OCI-LY7 (cell line): ENCODE data around the gene PRRG3. TPM values are rescaled to one million over a fixed set of nuclear protein-coding genes. Genes with fewer than 3 reads are reported as not detected.

Source experiments
- BruUV-seq: library from RNA; stranded (reverse); fragments of 400-500 nt; replicated peaks from 2 replicates; lab custom pipeline; 2021; lab: Mats Ljungman, UMichigan
- CTCF ChIA-PET: fragments of 300-600 bp; sonication (Branson Sonifier 250); formaldehyde crosslinking; loops from one replicate; lab custom pipeline; 2022; ENCODE audit warnings: antibody characterized with exemption; ENCODE audit not compliant: unreplicated experiment; lab: Charles Lee
- POLR2A ChIA-PET: fragments of 300-600 bp; sonication (Branson Sonifier 250); formaldehyde crosslinking; loops from one replicate; lab custom pipeline; 2022; ENCODE audit warnings: antibody characterized with exemption; lab: Charles Lee
- DNase-seq: peaks from one replicate; pipeline ENCODE4 v3.0.0-alpha.2; 2015; ENCODE audit warnings: low spot score
- H2AFZ ChIP-seq: fragments of 200-600 bp; sonication (generic), shearing (Covaris generic); 2 replicates; pipeline ENCODE4 v1.6.1; 2014; ENCODE audit warnings: mild to moderate bottlenecking, antibody characterized with exemption, low read length, moderate library complexity
- H3K27ac ChIP-seq: fragments of 200-600 bp; sonication (generic); 2 replicates; pipeline ENCODE4 v1.5.1; 2014; ENCODE audit warnings: mixed run types, low read depth, mild to moderate bottlenecking, moderate library complexity, low read length, inconsistent platforms; ENCODE audit not compliant: poor library complexity, severe bottlenecking
- H3K36me3 ChIP-seq: fragments of 200-600 bp; sonication (generic); 2 replicates; pipeline ENCODE4 v1.6.1; 2014; ENCODE audit warnings: mild to moderate bottlenecking, antibody characterized with exemption, low read length, moderate library complexity, mixed read lengths; ENCODE audit not compliant: insufficient read depth
- H3K4me1 ChIP-seq: fragments of 200-600 bp; sonication (generic); 2 replicates; pipeline ENCODE4 v1.5.1; 2014; ENCODE audit warnings: mild to moderate bottlenecking, low read length; ENCODE audit not compliant: insufficient read depth, poor library complexity, severe bottlenecking
- H3K4me2 ChIP-seq: fragments of 200-600 bp; sonication (generic); 2 replicates; pipeline ENCODE4 v1.6.1; 2014; ENCODE audit warnings: mild to moderate bottlenecking, low read length
- H3K4me3 ChIP-seq: fragments of 200-600 bp; sonication (generic); 2 replicates; pipeline ENCODE4 v1.5.1; 2014; ENCODE audit warnings: mild to moderate bottlenecking, low read depth, low read length; ENCODE audit not compliant: poor library complexity, severe bottlenecking
- H3K79me2 ChIP-seq: fragments of 200-600 bp; sonication (generic); 2 replicates; pipeline ENCODE4 v1.6.1; 2016; ENCODE audit warnings: low read depth, mild to moderate bottlenecking, low read length, moderate library complexity, mixed read lengths; ENCODE audit not compliant: insufficient read depth
- H3K9me2 ChIP-seq: fragments of 200-600 bp; sonication (generic); 2 replicates; pipeline ENCODE4 v1.6.1; 2016; ENCODE audit warnings: mild to moderate bottlenecking, low read length, mixed read lengths; ENCODE audit not compliant: insufficient read depth
- H3K9me3 ChIP-seq: fragments of 200-600 bp; sonication (generic); 2 replicates; pipeline ENCODE4 v1.6.1; 2014; ENCODE audit warnings: mild to moderate bottlenecking, mixed run types, low read length, mixed read lengths
- H4K20me1 ChIP-seq: fragments of 200-600 bp; sonication (generic); 2 replicates; pipeline ENCODE4 v1.6.1; 2014; ENCODE audit warnings: mild to moderate bottlenecking, antibody characterized with exemption, low read length, moderate library complexity, mixed read lengths; ENCODE audit not compliant: insufficient read depth
- EZH2phosphoT487 ChIP-seq: fragments of 200-600 bp; sonication (generic); IDR thresholded peaks from 2 replicates; pipeline ENCODE4 v1.6.1; 2018; ENCODE audit warnings: low read depth, borderline replicate concordance, mild to moderate bottlenecking, mixed run types, antibody characterized with exemption, low read length, moderate library complexity, mixed read lengths
- intact Hi-C: fragments of 100-400 bp; cut with micrococcal nuclease; formaldehyde crosslinking; loops from one replicate; pipeline ENCODE4 v1.10.0; 2022; ENCODE audit not compliant: unreplicated experiment
- total RNA-seq, 2 experiments: library from RNA; depleted of rRNA in 1 of 2; stranded (reverse); fragments of >200 nt in 1 of 2; shearing (Covaris generic) in 1 of 2; gene quantifications; 2 replicates each; pipeline ENCODE4 v1.2.3, GENCODE V29; 2014 to 2022
- TF ChIP-seq, protein P1 (sequence below): fragments of 200-600 bp; sonication (generic); conservative IDR thresholded peaks from 2 replicates; pipeline ENCODE4 v1.5.1; 2014; ENCODE audit warnings: mild to moderate bottlenecking, antibody characterized with exemption, low read length, moderate library complexity, mixed read lengths

The PRRG3 gene
- total RNA-seq, 2 experiments from 2014 or later, result not detected

DNA sequence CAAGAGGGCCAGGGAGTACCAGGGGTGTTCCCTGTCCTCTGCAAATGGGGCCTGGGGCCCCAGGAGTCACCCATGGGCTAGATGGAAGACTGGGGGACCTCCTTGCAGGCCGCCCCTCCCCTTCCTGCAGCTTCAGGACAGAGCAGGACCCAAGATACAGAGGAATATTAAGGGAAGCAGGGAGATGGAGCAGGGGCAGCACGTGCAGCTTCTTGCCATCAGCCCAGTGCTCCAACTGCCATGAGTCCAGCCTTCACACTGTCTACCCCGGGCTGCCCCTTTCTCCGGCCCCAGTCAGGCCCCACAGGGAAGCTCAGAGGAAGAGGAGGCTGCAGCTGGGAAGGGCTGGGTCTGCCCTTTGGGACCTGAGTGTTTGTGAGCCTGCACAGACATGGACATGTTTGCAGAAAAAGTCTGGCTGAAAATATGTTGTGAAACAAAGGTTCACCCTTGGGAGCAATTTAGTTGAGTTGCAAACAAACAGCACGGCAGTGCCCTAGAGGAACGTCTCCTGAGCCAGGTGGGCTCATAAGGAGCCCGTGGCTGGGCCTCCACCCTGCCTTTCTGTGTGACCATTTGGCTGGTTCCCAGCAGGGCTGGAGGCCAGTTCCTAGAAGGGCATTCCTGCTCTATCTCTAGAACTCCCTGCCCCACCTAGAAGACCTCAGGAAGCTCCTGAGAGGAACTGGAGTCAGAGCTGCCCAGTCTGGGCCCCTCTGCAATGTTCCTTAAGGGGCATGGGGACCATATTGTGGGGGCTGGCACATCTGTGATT lies 29.5 kb downstream of the PRRG3 start:
- DNase-seq, result no peak
- intact Hi-C loops, result no loop called here
- H3K9me2 ChIP-seq, result no peaks in the 10 kb centered on the region
- ChIA-PET CTCF (no interaction called here), POLR2A (no interaction called here)
- H2AFZ ChIP-seq, result no peak overlapping the region
- no peaks in the 10 kb centered on the region for H3K79me2 ChIP-seq
- H4K20me1 ChIP-seq, result no peaks in the 10 kb centered on the region
- no peak overlapping the region for H3K4me3 ChIP-seq
- BruUV-seq, result no TSS peak
- H3K4me2 ChIP-seq, result no peak overlapping the region
- H3K27ac ChIP-seq, result no peak overlapping the region
- no peaks in the 10 kb centered on the region for H3K36me3 ChIP-seq
- no peaks in the 10 kb centered on the region for H3K9me3 ChIP-seq
- no peaks in the 10 kb centered on the region for H3K4me1 ChIP-seq
- TF ChIP-seq, protein P1, sequence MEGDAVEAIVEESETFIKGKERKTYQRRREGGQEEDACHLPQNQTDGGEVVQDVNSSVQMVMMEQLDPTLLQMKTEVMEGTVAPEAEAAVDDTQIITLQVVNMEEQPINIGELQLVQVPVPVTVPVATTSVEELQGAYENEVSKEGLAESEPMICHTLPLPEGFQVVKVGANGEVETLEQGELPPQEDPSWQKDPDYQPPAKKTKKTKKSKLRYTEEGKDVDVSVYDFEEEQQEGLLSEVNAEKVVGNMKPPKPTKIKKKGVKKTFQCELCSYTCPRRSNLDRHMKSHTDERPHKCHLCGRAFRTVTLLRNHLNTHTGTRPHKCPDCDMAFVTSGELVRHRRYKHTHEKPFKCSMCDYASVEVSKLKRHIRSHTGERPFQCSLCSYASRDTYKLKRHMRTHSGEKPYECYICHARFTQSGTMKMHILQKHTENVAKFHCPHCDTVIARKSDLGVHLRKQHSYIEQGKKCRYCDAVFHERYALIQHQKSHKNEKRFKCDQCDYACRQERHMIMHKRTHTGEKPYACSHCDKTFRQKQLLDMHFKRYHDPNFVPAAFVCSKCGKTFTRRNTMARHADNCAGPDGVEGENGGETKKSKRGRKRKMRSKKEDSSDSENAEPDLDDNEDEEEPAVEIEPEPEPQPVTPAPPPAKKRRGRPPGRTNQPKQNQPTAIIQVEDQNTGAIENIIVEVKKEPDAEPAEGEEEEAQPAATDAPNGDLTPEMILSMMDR, result no peak
- no peak for TF ChIP-seq EZH2phosphoT487

DNA sequence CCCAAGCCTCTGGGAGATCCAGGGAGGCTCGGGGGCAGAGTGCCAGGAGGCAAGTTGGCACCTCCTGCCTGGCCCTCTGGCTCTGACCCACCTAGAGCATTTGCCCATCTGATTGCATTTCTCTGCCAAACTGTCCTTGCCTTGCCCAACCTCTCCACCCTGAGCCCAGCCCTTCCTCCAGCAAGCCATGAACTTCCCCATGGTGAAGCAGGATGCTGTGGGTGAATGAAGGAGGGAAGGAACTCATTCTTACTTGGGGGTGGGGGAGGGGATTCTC lies 30.0 kb downstream of the PRRG3 start:
- H3K4me3 ChIP-seq, result no peak overlapping the region
- no peak overlapping the region for H2AFZ ChIP-seq
- H3K36me3 ChIP-seq, result no peaks in the 10 kb centered on the region
- H3K27ac ChIP-seq, result no peak overlapping the region
- H4K20me1 ChIP-seq, result no peaks in the 10 kb centered on the region
- ChIA-PET CTCF (no interaction called here), POLR2A (no interaction called here)
- BruUV-seq, result no TSS peak
- TF ChIP-seq, protein P1, result no peak
- TF ChIP-seq EZH2phosphoT487, result no peak
- H3K4me2 ChIP-seq, result no peak overlapping the region
- no peaks in the 10 kb centered on the region for H3K4me1 ChIP-seq
- DNase-seq, result no peak
- H3K9me2 ChIP-seq, result no peaks in the 10 kb centered on the region
- no peaks in the 10 kb centered on the region for H3K79me2 ChIP-seq
- intact Hi-C loops, result no loop called here
- H3K9me3 ChIP-seq, result no peaks in the 10 kb centered on the region

DNA sequence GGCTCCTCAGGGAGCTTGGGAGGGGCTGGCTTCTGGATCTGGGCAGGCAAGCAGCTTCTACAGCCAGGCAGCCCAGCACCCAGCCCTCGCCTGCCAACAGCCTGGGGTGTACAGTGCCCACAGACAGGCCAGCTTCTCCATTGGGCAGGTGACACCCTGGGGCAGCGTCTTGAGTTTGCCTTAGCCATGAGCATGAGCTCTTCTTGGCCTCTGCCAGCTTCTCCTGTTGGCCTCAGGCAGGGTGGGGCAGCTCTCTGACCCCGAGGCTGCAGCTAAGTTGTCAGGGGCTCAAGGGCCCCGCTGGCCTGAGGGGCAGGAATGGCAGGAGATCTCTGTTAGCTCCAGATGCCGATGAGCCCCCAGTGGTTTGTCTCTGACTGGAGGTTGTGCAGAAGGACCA lies 31.5 kb downstream of the PRRG3 start:
- Histone ChIP-seq H3K36me3 (no peaks in the 10 kb centered on the region), H3K9me2 (no peaks in the 10 kb centered on the region), H3K27ac (no peak overlapping the region), H4K20me1 (no peaks in the 10 kb centered on the region), H3K79me2 (no peaks in the 10 kb centered on the region), H3K4me3 (no peak overlapping the region), H3K4me2 (no peak overlapping the region), H3K4me1 (no peaks in the 10 kb centered on the region), H3K9me3 (no peaks in the 10 kb centered on the region), H2AFZ (no peak overlapping the region)
- ChIA-PET CTCF (interaction anchor here (0.6 kb wide), 1 partner anchor 1104 kb away, joined by 3 read pairs; the partner anchor contains the start of gene CETN2), POLR2A (interaction anchor here (1.2 kb wide), 1 partner anchor 20 kb away, joined by 3 read pairs; no protein-coding TSS in a partner anchor)
- TF ChIP-seq, protein P1, result no peak
- no peak for TF ChIP-seq EZH2phosphoT487
- no peak for DNase-seq
- intact Hi-C loops, result no loop called here
- BruUV-seq, result no TSS peak
